Activated T-cell treated with anti-CD3 and anti-CD28 coated beads, Interleukin-2, amount 50 U/mL, for 48 hours (primary cell): Measurements from ENCODE around the gene DDX21.
"Not testable (repeated sequence)": the region's sequence is repeated elsewhere in the genome, so short reads cannot be mapped to it uniquely, and the experiment has no call there.

Experiments used
- DNase-seq, 2 experiments: peaks; one replicate each; pipeline ENCODE4 v3.0.0-alpha.2; 2020

Gene DDX21

DNA sequence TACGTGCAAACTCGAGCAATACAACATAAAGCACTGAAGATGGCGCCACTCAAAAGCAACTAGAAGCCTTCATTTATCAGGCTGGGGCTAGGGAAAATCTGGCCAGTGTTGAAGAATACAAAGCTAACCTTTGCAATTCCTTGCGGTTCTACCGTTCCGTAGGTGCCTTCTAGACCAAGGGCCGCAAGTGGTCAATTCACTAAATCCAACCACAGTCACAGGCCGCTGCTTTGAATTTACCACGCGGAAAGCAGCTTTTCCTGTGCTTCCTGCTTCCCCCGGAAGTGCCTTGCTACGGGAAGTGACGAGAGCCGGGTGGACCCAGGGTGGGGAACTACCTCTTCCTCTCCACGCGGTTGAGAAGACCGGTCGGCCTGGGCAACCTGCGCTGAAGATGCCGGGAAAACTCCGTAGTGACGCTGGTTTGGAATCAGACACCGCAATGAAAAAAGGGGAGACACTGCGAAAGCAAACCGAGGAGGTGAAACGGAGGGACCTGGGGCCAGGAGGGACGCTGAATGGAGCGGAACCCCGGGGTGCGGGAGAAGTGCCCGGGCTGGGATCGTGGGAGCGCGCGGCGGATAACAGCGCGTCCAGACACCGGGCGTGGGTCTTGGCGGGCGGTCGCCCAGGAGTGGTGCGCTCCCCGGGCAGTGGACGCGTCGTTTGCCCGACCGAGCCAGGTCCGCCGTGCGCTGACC, at the start of gene DDX21:
DDX21 (plus strand) TSS at position 339 of the 701 bp plus-strand sequence; CDS start at position 395, 56 bp downstream.
- peak; percentile 90 to 91 for DNase-seq

DNA sequence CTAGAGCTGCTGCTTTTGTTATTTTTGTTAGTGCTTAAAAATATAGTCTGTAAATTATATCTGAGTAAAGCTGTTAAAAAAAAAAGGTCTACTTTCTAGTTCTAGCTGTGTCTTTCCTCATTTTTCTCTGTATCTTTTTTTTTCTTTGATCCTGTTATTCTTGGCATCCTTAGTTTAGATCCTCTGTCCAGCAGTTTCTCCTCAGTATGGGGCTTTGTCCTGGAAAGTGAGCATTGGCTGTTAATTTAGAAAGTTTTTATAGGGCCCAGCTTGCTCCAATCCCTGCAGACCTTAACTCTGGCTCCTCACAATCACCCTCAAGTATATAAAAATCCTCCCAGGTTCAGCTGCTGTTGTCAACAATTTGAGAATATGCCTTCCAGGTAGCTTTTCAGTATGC, 31.4 kb upstream of the DDX21 start:
- no peak for DNase-seq

DNA sequence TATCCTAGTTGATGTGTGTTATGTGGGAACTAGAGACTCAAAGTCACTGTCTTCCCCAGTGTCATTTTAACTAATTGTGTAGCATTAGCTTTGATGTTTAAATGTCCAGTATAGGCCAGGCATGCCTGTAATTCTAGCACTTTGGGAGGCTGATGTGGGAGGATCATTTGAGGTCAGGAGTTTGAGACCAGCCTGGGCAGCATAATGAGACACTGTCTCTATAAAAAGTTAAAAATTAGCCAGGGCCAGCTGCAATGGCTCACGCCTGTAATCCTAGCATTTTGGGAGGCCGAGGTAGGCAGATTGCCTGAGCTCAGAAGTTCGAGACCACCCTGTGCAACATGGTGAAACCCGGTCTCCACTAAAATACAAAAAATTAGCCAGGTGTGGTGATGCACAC, 30.5 kb upstream of the DDX21 start:
- DNase-seq = no peak

DNA sequence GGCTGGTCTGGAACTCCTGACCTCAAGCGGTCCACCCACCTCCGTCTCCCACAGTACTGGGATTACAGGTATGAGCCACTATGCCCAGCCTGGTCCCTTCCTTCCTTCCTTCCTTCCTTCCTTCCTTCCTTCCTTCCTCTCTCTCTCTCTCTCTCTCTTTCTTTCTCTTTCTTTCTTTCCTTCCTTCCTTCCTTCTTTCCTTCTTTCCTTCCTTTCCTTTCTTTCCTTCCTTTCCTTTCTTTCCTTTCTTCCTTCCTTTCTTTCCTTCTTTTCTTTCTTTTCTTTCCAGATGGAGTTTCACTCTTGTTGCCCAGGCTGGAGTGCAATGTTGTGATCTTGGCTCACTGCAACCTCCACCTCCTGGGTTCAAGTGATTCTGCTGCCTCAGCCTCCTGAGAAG, 26.8 kb upstream of the DDX21 start:
- DNase-seq = not testable (repeated sequence)

DNA sequence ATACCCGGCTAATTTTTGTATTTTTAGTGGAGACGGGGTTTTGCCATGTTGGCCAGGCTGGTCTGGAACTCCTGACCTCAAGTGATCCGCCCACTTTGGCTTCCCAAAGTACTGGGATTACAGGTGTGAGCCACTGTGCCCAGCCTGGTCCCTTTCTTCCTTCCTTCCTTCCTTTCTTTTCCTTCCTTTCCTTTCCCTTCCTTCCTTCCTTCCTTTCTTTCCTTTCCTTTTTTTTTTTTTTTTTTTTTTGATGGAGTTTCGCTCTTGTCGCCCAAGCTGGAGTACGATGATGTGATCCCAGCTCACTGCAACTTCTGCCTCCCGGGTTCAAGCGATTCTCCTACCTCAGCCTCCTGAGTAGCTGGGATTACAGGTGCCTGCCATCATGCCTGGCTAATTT, 26.1 kb upstream of the DDX21 start:
- not testable (repeated sequence) for DNase-seq

DNA sequence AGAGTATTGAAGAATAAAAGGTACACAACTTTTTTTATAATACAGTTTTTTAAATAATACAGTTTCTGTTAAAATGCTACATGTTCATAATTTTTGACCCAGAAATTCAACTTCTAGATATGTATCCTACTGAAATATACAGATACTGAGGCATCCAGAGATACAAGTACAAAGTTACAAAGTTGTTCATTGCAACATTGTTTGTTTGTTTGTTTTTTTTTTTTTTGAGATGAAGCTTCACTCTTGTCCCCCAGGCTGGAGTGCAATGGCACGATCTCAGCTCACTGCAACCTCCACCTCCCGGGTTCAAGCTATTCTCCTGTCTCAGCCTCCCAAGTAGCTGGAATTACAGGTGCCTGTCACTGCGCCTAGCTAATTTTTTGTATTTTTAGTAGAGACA, 23.1 kb upstream of the DDX21 start:
- not testable (repeated sequence) for DNase-seq

DNA sequence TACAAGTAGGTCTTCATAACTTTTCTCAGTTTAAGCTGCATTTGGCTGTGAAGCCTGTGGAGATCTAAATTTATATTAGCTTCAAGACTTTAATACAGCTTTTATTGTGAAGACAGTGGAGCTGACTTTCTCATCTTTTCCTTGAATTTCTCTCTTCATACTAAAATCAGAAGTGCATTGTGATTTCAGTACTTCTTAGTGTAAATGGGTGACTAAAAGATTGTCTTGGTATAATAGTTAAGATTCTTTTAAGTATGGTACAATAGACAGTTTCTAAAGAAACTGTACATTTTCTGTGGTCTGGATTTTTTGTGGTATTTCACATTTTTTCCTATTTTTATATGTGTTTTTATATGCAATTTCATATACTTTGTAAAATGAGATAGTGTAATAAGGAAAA, 21.0 kb upstream of the DDX21 start:
- no peak for DNase-seq

DNA sequence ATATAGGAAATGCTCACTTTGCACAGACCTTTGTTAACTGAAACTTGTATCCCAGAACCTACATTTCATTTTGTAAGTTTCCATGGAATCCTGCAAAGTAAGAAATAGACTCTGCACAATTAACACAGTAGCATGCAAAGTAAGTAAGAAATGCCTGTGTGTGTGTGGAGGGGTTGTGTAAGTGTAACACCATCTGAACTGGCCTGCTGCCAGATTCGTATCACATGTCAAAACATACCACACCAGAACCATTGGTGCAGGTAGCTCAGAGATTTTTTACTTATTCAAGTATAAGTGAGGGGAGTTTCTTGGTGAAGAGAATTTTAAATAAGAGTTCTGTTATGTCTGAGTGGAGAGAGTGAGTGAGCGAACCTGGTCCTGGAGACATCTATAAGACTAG, 17.9 kb upstream of the DDX21 start:
- no peak for DNase-seq

DNA sequence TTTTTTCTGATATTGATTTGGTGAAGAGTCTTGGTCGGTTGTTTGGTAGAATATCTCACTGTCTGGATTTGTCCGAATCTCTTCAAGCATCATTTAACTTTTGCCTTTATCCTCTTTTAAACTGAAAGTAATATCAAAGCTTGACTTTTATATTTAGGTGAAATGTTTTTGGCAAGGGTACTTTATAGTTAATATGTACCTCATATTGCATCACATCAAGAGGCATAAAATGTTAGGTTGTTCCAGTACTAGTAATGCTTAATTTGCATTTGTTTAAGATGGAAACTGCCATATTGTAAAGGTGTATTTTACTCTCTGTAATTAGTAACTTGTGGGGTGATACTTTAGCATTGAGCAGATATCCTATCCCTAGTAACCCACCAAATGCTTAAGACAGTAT, 17.1 kb upstream of the DDX21 start:
- DNase-seq = no peak

DNA sequence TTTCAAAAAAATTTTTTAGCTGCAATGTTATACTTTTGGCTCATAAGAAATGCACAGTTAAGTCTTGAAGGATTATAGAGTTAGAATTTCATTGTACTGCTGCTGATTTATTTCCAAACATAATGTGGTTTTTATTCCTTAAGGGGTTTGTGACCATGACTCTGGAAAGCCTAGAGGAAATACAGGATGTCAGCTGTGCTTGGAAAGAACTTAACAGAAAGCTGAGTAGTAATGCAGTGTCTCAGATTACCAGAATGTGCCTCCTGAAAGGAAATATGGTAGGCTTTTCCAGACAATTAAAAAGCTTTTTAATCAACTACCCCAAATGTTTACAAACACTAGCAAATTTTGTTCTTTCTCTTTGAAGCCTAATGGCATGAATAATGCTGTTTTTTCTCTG, 15.1 kb upstream of the DDX21 start:
- DNase-seq = not testable (repeated sequence)

DNA sequence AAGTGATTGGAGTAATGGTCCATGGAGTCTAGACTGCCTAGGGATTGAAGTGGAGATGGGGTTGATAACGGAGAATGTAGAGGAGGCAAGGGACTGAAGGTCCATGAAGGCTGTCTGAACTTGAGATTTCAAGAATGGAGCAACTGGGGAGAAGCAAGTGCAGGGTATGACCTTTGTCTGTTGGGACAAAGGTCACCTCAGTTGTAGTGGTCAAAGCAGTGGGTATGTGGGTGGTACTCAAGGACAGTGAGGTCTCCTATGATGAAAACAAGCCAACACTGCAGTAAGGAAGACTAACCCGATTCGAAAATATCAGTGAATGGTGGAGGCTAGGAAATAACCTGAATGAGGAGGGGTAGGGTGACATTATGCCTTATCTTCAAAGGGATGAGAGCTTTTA, 5.4 kb upstream of the DDX21 start:
- DNase-seq = no peak

DNA sequence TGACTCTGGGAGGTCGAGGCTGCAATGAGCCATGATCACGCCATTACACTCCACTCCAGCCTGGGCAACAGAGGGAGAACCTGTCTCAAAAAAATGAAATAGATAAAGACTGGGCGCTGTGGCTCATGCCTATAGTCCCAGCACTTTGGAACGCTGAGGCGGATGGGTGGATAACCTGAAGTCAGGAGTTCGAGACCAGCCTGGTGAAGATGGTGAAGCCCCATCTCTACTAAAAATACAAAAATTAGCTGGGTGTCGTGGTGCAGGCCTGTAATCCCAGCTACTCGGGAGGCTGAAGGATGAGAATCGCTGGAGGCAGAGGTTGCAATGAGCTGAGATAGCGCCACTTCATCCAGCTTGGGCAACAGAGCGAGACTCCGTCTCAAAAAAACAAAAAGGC, 1.1 kb upstream of the DDX21 start:
- DNase-seq = no peak

DNA sequence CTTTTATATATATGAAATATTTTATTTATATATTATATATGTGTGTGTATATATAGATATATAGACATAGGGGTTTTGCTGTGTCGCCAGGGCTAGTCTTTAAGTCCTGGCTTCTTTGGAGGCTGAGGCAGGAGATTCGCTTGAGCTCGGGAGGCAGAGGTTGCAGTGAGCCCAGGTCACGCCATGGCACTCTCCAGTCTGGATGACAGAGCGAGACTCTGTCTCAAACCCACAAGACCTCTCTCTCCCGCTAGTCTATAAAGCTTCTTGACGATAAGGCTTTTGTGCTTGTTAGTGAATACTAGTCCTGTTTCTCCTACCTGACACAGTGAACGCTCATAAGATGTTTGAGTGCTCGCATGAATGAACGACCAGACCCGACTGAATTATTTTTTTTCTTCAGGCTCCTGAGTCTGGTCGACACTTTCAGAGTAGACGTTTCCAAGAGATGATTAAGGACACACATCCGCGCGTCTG, 577 bp upstream of the DDX21 start:
- DNase-seq = no peak

DNA sequence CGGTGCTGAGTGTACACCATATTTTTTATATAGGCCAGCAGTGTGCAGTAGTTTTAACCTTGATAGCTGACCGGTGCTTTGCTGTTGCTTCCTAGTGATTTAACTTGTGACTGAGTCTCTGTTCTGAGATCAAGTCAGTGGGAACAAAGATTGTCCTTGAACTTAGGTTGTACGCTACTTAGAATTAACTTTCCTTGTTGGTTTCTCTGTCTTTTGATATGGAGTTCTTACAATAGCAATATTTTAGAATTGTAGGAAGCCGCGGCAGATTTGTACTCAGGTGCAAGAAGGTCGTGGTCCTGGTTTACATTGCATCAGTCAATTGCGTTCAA, 1.3 kb downstream of the DDX21 start:
- no peak for DNase-seq

DNA sequence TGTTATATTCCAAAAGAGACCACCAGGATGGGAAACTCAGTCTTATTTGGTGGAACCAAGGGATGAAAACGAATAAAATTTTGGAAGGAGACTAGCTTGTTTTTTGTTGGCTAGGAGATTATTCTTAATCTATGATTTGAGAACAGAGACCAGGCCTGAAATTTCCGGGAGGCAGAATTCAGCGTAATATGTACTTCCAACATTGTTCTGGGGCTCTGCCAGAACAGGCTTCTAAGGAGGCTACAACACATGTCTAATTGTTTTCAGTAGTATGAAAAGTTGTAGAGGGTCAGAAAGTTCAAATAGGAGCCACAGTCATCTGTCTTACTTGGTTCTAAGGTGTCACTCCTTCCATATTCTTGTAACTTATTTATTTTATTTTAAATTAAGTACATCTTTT, 1.7 kb downstream of the DDX21 start:
- no peak for DNase-seq

DNA sequence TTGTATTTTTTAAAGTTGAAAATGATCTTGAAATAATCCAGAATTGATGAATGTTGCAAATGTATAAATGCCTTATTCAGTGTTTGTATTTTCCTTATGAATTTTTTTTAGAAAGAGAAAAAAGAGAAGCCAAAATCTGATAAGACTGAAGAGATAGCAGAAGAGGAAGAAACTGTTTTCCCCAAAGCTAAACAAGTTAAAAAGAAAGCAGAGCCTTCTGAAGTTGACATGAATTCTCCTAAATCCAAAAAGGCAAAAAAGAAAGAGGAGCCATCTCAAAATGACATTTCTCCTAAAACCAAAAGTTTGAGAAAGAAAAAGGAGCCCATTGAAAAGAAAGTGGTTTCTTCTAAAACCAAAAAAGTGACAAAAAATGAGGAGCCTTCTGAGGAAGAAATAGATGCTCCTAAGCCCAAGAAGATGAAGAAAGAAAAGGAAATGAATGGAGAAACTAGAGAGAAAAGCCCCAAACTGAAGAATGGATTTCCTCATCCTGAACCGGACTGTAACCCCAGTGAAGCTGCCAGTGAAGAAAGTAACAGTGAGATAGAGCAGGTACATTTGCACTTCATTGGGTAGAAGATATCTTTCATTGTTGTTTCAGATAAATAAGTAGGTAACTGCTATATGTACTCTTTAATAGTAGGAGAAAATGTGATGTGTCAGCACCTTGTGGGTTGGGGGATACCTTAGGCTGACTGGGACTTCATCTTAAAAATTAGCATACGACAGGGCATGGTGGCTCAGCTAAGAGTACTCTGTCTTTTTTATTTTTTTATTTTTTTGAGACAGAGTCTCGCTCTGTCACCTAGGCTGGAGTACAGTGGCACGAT, 3.9 kb downstream of the DDX21 start:
- no peak for DNase-seq

DNA sequence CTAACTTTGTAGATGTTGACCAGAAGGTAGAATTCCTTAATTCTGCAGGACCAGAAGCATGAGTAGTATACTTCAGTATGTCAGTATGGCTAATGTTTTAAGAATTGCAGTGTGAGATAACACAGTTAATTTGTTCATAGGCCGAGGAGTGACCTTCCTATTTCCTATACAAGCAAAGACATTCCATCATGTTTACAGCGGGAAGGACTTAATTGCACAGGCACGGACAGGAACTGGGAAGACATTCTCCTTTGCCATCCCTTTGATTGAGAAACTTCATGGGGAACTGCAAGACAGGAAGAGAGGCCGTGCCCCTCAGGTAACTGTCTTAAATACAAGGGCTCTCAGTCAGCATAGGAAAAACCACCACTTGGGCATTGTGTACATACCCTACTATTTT, 7.2 kb downstream of the DDX21 start:
- DNase-seq = no peak

DNA sequence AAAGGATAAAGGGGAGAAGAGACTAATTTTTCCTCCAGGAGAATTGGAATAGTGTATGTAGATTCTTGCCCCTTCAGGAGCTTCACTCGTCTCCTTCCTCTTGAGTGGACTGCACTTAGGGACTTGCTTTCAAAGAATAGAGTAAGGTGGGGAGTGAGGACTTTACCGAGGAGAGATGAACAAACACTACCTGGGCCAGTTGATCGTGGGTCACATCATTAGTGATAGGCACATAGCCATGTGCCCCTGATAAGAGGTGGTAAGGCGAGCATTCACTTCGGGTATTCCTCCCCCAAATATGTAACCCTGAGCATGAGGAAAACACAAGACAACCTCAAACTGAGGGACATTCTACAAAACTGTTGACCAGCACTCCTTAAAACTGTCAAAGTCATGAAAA, 18.0 kb downstream of the DDX21 start:
- no peak for DNase-seq

DNA sequence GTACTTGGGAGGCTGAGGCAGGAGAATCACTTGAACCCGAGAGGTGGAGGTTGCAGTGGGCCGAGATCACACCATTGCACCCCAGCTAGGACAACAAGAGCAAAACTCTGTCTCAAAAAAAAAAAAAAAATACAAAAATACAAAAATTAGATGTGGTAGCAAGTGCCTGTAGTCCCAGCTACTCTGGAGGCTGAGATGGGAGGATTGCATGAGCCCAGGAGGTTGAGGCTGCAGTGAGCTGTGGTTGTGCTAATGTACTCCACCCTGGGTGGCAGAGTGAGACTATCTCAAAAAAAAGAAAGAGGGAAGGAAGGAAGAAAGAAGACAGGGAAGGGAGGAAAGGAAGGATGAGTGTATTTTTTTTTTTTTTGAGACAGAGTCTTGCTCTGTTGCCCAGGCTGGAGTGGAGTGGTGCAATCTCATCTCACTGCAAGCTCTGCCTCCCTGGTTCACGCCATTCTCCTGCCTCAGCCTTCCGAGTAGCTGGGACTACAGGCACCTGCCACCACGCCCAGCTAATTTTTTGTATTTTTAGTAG, 20.0 kb downstream of the DDX21 start:
- DNase-seq = not testable (repeated sequence)

DNA sequence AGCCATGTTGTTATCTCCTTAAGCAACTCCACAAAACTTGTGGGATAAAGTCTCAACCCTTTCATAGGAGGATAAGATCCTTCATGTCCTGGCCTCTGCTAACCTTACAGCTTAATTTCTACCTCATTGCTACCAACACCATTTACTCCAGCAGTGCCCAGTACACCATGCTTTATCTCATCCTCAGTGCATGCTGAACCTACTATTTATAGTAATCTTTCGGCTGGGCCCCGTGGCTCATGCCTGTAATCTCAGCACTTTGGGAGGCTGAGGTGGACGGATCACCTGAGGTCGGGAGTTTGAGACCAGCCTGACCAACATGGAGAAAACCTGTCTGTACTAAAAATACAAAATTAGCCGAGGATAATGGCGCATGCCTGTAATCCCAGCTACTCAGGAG, 23.8 kb downstream of the DDX21 start:
- not testable (repeated sequence) for DNase-seq

DNA sequence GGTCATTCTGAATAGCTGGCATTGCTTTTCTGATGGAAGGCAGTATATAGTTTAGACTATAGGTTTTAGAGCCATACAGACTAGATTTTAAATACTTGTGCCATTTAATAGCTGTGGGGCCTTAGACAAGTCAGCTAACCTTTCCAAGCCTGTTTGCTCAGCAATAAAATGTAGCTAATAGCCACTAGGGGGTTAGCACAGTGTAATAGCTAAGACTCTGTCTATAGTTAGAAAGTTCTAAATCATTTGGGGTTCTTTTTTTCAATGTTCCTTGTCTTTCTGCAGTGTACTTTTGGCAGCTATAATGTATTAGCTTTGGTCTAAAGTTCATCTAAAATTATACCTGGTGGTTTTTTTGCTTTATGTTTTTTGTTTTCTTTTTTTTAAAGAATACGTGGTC, 25.1 kb downstream of the DDX21 start:
- no peak for DNase-seq

DNA sequence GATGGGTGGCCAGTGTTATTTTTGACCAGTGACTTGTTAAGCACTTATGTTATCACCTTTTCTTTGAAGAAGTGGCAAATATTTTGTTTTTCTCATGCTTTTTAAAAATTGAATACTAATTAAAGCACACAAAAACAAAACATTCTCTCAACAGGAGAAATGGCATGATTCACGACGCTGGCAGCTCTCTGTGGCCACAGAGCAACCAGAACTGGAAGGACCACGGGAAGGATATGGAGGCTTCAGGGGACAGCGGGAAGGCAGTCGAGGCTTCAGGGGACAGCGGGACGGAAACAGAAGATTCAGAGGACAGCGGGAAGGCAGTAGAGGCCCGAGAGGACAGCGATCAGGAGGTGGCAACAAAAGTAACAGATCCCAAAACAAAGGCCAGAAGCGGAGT, 26.4 kb downstream of the DDX21 start:
- DNase-seq = no peak

DNA sequence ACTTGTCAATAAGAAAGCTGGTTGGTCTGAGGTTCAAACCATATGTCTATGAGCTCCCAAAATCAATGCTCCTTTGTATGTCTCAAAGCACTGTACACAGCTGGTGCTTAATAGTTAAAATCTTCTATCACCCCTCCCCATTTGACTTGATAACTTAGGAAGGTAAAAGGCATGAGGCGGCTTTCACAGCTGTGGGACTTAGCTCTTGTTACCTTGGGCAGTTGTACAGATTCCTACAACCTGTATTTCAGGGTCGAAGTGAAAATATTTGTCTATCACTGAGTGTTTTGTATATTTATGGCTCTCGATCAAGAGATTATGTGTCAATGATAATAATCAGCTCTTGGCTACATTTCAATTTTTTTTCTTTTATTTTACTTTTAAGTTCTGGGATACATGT, 31.6 kb downstream of the DDX21 start:
- no peak for DNase-seq
